ENCODE measurements around the gene NOTCH1.
"Not testable (repeated sequence)": the region's sequence is repeated elsewhere in the genome, so short reads cannot be mapped to it uniquely, and the experiment has no call there.

The NOTCH1 gene

GRCh38 chr9:136585531-136586120, 39.8 kb upstream of the NOTCH1 start:
- Histone ChIP-seq H3K36me3 (ENCODE audit: control insufficient read depth, insufficient read depth, low read length) (no peaks in the 10 kb centered on the region), H3K4me1 (ENCODE audit: control insufficient read depth, insufficient read depth, low read length) (peaks cover 5% of the 10 kb centered on the region), H3K9ac (ENCODE audit: low read length) (no peak overlapping the region), H3K4me3 (ENCODE audit: low read length) (no peak overlapping the region), H3K27me3 (ENCODE audit: control insufficient read depth, insufficient read depth, low read length) (no peaks in the 10 kb centered on the region), H3K27ac (ENCODE audit: low read depth, low read length) (no peak overlapping the region)

- H3K36me3 ChIP-seq (ENCODE audit: control insufficient read depth, insufficient read depth, low read length) = no peaks in the 10 kb centered on the region
Measured at GRCh38 chr9:136584934-136585333, 39.1 kb upstream of the NOTCH1 start.

GRCh38 chr9:136584401-136584932, 38.6 kb upstream of the NOTCH1 start:
- no peak overlapping the region for H3K4me3 ChIP-seq (ENCODE audit: low read length)
- no peak overlapping the region for H3K9ac ChIP-seq (ENCODE audit: low read length)
- no peak overlapping the region for H3K27ac ChIP-seq (ENCODE audit: low read depth, low read length)
- no peaks in the 10 kb centered on the region for H3K36me3 ChIP-seq (ENCODE audit: control insufficient read depth, insufficient read depth, low read length)
- peaks cover 5% of the 10 kb centered on the region for H3K4me1 ChIP-seq (ENCODE audit: control insufficient read depth, insufficient read depth, low read length)
- no peaks in the 10 kb centered on the region for H3K27me3 ChIP-seq (ENCODE audit: control insufficient read depth, insufficient read depth, low read length)

More at GRCh38 chr9:136584934-136585333, 39.1 kb upstream of the NOTCH1 start:
- H3K9ac ChIP-seq (ENCODE audit: low read length) = no peak overlapping the region
- no peaks in the 10 kb centered on the region for H3K27me3 ChIP-seq (ENCODE audit: control insufficient read depth, insufficient read depth, low read length)
- peaks cover 5% of the 10 kb centered on the region for H3K4me1 ChIP-seq (ENCODE audit: control insufficient read depth, insufficient read depth, low read length)
- no peak overlapping the region for H3K4me3 ChIP-seq (ENCODE audit: low read length)
- no peak overlapping the region for H3K27ac ChIP-seq (ENCODE audit: low read depth, low read length)

GRCh38 chr9:136582977-136583735, 37.3 kb upstream of the NOTCH1 start:
- peaks cover 5% of the 10 kb centered on the region for H3K4me1 ChIP-seq (ENCODE audit: control insufficient read depth, insufficient read depth, low read length)
- no peaks in the 10 kb centered on the region for H3K27me3 ChIP-seq (ENCODE audit: control insufficient read depth, insufficient read depth, low read length)
- H3K9ac ChIP-seq (ENCODE audit: low read length) = no peak overlapping the region

GRCh38 chr9:136581614-136582447, 36.0 kb upstream of the NOTCH1 start:
- Histone ChIP-seq H3K9ac (ENCODE audit: low read length) (no peak overlapping the region), H3K4me3 (ENCODE audit: low read length) (no peak overlapping the region), H3K4me1 (ENCODE audit: control insufficient read depth, insufficient read depth, low read length) (no peaks in the 10 kb centered on the region), H3K27ac (ENCODE audit: low read depth, low read length) (no peak overlapping the region), H3K27me3 (ENCODE audit: control insufficient read depth, insufficient read depth, low read length) (no peaks in the 10 kb centered on the region), H3K36me3 (ENCODE audit: control insufficient read depth, insufficient read depth, low read length) (no peaks in the 10 kb centered on the region)

More at GRCh38 chr9:136582977-136583735, 37.3 kb upstream of the NOTCH1 start:
- no peak overlapping the region for H3K27ac ChIP-seq (ENCODE audit: low read depth, low read length)
- H3K4me3 ChIP-seq (ENCODE audit: low read length) = no peak overlapping the region
- H3K36me3 ChIP-seq (ENCODE audit: control insufficient read depth, insufficient read depth, low read length) = no peaks in the 10 kb centered on the region

GRCh38 chr9:136579650-136580219, 33.9 kb upstream of the NOTCH1 start:
- not testable (repeated sequence) for H3K4me3 ChIP-seq (ENCODE audit: low read length); H3K36me3 ChIP-seq (ENCODE audit: control insufficient read depth, insufficient read depth, low read length); H3K4me1 ChIP-seq (ENCODE audit: control insufficient read depth, insufficient read depth, low read length); H3K27ac ChIP-seq (ENCODE audit: low read depth, low read length); H3K27me3 ChIP-seq (ENCODE audit: control insufficient read depth, insufficient read depth, low read length); H3K9ac ChIP-seq (ENCODE audit: low read length)

GRCh38 chr9:136578915-136579649, 33.2 kb upstream of the NOTCH1 start:
- H3K36me3 ChIP-seq (ENCODE audit: control insufficient read depth, insufficient read depth, low read length) = no peaks in the 10 kb centered on the region
- no peak overlapping the region for H3K27ac ChIP-seq (ENCODE audit: low read depth, low read length)
- H3K4me1 ChIP-seq (ENCODE audit: control insufficient read depth, insufficient read depth, low read length) = peaks cover 7% of the 10 kb centered on the region
- no peak overlapping the region for H3K4me3 ChIP-seq (ENCODE audit: low read length)
- H3K27me3 ChIP-seq (ENCODE audit: control insufficient read depth, insufficient read depth, low read length) = no peaks in the 10 kb centered on the region
- H3K9ac ChIP-seq (ENCODE audit: low read length) = no peak overlapping the region

- no peaks in the 10 kb centered on the region for H3K36me3 ChIP-seq (ENCODE audit: control insufficient read depth, insufficient read depth, low read length)
- H3K27ac ChIP-seq (ENCODE audit: low read depth, low read length) = no peak overlapping the region
- H3K9ac ChIP-seq (ENCODE audit: low read length) = no peak overlapping the region
- no peaks in the 10 kb centered on the region for H3K27me3 ChIP-seq (ENCODE audit: control insufficient read depth, insufficient read depth, low read length)
- no peak overlapping the region for H3K4me3 ChIP-seq (ENCODE audit: low read length)
- H3K4me1 ChIP-seq (ENCODE audit: control insufficient read depth, insufficient read depth, low read length) = peaks cover 7% of the 10 kb centered on the region
Measured at GRCh38 chr9:136578626-136578914, 32.7 kb upstream of the NOTCH1 start.

GRCh38 chr9:136577941-136578625, 32.2 kb upstream of the NOTCH1 start:
- no peaks in the 10 kb centered on the region for H3K27me3 ChIP-seq (ENCODE audit: control insufficient read depth, insufficient read depth, low read length)
- peaks cover 7% of the 10 kb centered on the region for H3K4me1 ChIP-seq (ENCODE audit: control insufficient read depth, insufficient read depth, low read length)
- no peak overlapping the region for H3K4me3 ChIP-seq (ENCODE audit: low read length)
- H3K9ac ChIP-seq (ENCODE audit: low read length) = no peak overlapping the region
- no peaks in the 10 kb centered on the region for H3K36me3 ChIP-seq (ENCODE audit: control insufficient read depth, insufficient read depth, low read length)
- H3K27ac ChIP-seq (ENCODE audit: low read depth, low read length) = no peak overlapping the region

- no peak overlapping the region for H3K4me3 ChIP-seq (ENCODE audit: low read length)
- H3K9ac ChIP-seq (ENCODE audit: low read length) = no peak overlapping the region
- peaks cover 19% of the 10 kb centered on the region for H3K4me1 ChIP-seq (ENCODE audit: control insufficient read depth, insufficient read depth, low read length)
- H3K27ac ChIP-seq (ENCODE audit: low read depth, low read length) = peak overlapping the region; percentile 52
- H3K36me3 ChIP-seq (ENCODE audit: control insufficient read depth, insufficient read depth, low read length) = no peaks in the 10 kb centered on the region
- H3K27me3 ChIP-seq (ENCODE audit: control insufficient read depth, insufficient read depth, low read length) = no peaks in the 10 kb centered on the region
Measured at GRCh38 chr9:136576269-136576626, 30.4 kb upstream of the NOTCH1 start.

- no peak overlapping the region for H3K9ac ChIP-seq (ENCODE audit: low read length)
- H3K4me3 ChIP-seq (ENCODE audit: low read length) = no peak overlapping the region
- H3K27me3 ChIP-seq (ENCODE audit: control insufficient read depth, insufficient read depth, low read length) = no peaks in the 10 kb centered on the region
- H3K36me3 ChIP-seq (ENCODE audit: control insufficient read depth, insufficient read depth, low read length) = no peaks in the 10 kb centered on the region
- peak overlapping the region; percentile 52 for H3K27ac ChIP-seq (ENCODE audit: low read depth, low read length)
- H3K4me1 ChIP-seq (ENCODE audit: control insufficient read depth, insufficient read depth, low read length) = peaks cover 19% of the 10 kb centered on the region
Measured at GRCh38 chr9:136575626-136576268, 29.9 kb upstream of the NOTCH1 start.
